GM19324 (cell line): ENCODE data around the gene NAALADL2.
"Not testable (repeated sequence)": the region's sequence is repeated elsewhere in the genome, so short reads cannot be mapped to it uniquely, and the experiment has no call there.

Experiments used
- ATAC-seq: cut with Tn5 transposase; IDR thresholded peaks from one replicate; pipeline ENCODE4 v1.9.1; 2021; ENCODE audit warnings: mild to moderate bottlenecking, moderate library complexity; ENCODE audit not compliant: unreplicated experiment, low FRiP score

NAALADL2 gene

DNA sequence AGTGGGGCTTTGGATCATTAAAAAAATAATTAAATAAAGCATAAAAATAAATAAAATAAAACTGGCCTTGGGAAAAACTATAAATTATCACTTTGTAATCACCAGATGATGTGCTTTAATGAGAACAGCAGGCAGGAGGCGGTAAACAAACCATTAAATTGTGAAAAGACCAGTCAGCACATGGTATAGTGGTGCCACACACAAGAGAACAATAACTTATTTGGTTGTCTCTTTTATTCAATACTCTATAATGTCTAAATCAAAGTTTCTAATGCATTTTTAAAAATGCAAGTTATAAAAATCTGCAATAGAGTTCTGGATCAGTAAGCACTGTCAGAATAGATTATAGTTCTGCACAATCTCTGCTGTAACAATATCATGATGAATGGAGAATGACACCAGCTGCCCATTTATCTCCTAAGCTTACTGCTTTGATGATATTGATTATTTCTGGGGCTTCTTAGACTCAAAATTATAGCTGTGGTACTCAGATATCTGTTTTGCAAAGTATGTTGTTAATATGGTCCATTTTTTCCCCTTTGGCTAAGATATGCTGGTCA, 259.3 kb downstream of the NAALADL2 start:
- ATAC-seq = no peak

DNA sequence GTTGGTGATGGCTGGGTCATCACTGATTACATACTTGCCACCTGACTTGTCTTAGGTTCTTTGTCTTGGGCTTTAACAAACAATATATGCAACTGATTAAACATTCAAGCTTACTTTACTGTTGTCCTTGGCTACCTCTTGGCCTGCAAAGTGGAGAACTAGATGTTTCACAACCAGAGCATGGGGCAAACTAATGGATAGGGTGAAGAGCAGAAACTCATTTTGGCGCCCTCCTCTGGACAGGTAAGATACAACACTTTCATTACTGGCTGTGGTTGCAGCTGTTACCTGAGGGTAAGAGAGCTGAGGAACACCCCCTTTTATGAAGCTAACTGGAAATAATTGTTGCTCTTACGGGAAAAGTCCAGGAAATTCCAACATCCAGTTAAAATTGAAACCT, 262.1 kb downstream of the NAALADL2 start:
- no peak for ATAC-seq

DNA sequence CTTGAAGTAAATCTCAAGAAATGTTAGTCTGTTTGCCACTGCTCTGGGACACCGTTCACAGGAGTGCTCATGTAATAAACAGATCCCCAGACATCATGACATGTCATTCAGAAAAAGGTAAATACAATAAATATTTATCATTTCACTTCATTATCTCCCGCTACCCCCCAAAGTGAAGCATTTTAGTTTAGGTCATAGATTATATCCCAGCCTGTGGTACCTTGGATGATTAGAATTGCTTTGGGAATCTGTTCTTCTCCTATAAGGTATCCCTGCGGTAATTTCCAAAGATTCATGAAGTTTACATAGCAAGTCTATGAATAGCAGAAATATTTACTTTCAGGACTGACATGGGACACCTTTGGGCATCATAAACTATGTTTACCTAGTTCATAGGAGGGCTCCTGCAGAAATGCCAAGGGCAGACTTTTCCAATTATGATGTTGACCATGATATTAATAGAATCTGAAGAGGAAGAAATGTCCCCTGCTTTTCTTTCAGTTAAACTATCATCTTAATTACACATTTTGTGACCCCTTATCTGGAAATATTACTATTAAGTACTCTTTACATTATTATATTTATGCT, 268.0 kb downstream of the NAALADL2 start:
- ATAC-seq = no peak

DNA sequence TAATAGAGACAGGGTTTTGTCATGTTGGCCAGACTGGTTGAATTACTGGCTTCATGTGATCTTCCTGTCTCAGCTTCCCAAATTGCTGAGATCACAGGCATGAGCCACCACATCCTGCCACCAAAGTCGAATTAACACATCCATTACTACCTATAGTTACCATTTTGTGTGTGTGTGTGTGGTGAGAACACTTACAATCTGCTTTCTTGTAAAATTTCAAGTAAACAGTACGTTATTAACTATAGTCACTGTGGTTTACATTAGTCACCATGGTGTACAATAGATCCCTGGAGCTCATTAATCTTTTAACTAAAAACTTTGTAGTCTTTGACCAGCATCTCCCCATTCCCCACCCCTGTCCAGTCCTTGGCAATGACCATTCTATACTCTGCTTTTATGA, 270.0 kb downstream of the NAALADL2 start:
- ATAC-seq = no peak

DNA sequence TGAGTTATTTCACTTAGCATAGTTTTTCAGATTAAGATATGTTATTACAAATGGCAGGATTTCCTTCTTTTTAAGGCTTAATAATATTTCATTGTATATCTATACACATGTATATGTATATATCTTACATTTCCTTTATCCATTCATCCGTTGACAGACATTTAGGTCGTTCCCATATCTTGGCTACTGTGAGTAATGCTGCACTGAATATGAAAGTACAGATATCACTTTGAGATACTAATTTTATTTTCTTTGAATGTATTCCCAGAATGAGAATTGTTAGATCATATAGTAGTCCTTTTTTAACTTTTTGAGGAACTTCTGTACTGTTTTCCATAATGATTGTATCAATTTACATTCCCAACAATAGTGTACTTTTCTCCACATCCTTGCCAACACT, 270.4 kb downstream of the NAALADL2 start:
- ATAC-seq = no peak

DNA sequence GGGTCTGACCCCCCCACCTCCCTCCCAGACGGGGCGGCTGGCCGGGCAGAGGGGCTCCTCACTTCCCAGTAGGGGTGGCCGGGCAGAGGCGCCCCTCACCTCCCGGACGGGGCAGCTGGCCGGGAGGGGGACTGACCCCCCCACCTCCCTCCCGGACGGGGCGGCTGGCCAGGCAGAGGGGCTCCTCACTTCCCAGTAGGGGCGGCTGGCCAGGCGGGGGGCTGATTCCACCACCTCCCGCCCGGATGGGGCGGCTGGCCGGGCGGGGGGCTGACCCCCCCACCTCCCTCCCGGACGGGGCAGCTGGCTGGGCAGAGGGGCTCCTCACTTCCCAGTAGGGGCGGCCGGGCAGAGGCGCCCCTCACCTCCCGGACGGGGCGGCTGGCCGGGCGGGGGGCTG, 272.7 kb downstream of the NAALADL2 start:
- not testable (repeated sequence) for ATAC-seq

DNA sequence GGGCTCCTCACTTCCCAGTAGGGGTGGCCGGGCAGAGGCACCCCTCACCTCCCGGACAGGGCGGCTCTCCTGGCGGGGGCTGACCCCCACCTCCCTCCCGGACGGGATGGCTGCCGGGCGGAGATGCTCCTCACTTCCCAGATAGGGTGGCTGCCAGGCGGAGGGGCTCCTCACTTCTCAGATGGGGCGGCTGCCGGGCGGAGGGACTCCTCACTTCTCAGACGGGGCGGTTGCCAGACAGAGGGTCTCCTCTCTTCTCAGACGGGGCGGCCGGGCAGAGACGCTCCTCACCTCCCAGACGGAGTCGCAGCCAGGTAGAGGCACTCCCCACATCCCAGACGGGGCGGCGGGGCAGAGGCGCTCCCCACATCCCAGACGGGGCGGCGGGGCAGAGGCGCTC, 273.6 kb downstream of the NAALADL2 start:
- not testable (repeated sequence) for ATAC-seq

DNA sequence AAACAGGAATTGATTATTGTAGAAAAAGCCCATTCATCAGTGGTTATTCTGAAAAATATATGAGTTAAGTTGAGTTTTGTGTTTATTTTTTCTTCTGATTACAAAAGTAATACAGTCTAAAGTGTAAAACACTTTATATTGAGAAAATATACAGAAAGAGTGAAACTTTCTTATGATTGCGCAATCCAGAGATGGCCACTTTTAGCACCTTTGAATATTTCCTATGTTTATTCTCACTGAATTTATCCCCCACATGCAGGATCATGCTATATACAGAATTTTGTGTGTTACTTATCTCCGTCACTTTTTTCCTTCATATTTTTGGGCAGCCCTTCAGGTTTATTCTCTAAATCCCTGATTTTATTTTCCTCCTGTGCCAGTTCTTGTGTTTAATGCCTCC, 285.2 kb downstream of the NAALADL2 start:
- ATAC-seq = no peak

DNA sequence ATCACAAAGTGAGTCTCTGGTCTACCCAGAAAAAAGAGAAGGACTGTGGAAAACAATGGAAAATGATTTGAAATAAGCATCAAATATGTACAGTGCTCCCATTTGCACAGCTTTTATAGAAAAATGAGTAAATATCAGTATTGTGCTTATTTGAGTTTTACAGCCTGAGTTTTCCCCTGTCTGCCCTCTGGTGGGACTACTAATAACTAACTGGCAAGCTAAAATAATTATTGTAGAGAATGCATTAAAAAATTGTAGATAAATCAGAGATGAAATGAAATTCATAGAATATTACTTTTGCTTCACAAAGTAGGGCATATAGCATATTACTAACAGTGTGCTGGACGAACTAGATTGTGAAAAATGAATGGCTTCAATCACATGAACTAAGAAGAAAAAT, 287.1 kb downstream of the NAALADL2 start:
- ATAC-seq = no peak

DNA sequence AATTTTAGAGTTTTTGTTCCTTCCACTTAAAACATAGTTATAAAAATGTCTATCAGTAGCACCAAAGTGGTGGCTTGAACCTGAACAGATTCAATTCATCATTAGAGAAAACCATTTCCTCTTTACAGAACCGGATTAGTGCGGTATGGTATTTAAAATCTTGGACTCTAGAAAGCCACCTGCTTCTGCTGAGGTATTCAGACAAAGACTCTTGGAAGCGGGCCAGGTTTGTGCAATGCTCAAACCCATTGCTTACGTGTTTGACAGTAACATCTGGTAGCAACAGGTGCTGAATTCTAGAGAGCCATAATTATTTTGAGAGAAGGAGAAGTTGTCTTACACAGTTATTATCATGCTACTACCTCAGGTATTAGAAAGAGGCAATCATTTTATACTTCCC, 290.5 kb downstream of the NAALADL2 start:
- ATAC-seq = peak; percentile 64

DNA sequence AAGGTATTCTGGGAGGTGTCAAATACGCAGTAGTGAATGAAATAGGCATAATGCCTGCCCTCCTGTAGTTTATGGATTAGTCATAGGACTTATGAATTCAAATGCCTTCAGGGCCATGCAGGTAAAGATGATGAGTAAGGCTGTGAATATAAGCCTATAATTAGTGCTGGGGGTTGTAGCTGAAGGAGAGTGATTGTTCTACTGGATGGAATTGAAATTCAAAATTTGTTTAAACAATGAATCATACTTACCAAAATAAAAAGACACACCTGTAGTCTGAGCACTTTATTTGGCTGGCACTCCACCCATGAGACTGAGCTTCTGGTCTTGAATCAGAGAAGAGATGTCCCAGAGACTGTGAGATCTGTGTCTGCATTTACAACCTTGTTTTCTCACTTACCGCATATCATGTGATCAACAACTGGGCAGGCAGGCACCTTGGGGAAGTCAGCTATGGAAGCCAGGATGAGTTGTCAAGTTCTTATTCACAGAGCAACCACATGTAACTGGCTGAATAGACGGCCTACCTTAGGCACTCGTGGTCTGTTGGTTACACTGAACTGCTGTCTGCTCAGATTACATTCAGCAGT, 291.8 kb downstream of the NAALADL2 start:
- ATAC-seq = no peak

DNA sequence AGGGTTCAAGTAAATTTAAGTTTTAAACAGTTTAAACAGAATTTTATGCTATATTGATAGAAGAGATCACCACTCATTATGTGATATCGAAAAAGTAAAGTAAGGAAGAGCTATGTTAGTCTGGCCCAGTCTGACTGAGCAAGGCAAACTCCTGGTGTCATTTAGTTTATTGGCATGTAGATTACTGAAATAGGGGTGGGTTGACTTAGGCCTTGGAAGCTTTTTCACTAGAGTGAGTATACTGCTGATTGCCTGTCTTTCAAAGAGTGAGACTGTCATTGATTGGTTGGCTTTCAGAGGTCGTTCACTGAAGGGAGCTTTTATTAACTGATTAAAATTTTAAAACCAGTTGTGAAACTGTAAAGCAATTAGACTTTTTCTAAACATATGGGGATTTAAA, 294.5 kb downstream of the NAALADL2 start:
- no peak for ATAC-seq

DNA sequence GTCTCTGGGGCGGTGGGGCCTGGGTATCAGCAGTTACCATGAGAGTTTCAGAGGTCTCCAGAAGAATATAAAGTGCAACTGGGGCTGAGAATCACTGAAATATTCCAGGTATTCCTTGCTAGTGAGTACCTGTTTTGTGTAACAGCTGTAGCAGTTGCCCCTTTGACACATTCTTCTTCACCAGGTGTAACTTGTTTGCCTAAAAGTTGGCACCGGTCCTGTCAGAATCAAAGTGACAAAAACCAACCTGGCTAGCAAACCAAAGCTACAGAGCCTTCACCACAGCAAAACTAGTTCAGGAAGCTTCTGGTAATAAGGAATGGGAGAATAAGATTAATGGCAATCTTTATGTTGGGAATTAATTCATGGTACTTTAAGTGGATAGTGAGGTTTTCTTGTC, 296.0 kb downstream of the NAALADL2 start:
- no peak for ATAC-seq

DNA sequence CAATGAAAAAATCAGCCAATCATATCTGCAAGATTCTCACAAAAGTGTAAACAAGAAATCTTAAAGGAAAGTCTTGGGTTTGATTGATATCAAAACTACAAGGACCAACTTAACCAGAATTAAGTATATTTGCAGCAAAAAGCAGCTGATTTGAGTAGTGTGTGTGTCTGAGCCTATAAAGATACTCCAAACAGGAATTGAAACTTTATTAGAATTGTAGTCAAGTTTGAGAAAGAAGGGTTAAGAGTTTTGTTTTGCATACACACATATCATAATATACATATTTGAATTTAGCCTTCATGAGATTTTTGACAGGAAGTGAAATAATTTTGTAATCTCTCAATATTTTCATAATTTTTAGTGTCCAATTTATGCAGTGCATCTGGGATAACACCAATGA, 300.1 kb downstream of the NAALADL2 start:
- ATAC-seq = no peak

DNA sequence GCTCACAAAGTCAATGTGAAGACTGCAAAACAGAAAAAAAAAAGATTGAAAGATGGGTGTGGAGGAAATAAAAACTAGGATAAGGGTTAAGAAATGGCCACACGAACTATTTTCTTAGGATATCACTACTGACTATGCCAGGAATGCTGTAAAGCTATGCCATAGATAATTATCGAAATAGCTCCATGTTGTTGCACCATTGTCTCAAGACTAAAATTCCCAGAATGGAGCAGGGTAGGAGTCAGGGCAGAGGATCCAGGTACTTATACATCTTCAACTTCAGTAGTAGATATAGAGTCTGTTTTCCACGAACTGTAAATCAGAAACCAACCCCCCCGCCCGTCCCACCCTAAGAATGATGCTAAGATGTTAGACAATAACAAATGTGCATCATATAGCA, 302.2 kb downstream of the NAALADL2 start:
- no peak for ATAC-seq

DNA sequence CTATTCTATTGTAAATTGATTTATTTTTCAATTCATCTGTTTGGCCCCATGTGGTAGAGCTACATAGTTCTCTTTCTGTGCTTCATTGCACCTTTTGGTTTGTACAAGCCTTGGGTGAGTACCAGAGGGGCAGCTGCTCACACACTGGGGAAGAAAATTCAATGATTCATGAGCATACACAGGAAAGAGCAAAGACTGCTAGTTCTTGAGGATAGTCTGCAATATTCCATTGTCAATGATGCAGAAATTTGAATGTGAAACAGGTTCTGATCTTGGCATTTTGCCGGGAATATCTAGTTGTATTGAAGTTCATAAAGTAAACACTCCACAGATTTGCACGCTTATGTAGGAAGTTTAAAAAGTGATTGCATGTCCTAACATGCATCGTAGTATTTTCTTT, 304.6 kb downstream of the NAALADL2 start:
- no peak for ATAC-seq

DNA sequence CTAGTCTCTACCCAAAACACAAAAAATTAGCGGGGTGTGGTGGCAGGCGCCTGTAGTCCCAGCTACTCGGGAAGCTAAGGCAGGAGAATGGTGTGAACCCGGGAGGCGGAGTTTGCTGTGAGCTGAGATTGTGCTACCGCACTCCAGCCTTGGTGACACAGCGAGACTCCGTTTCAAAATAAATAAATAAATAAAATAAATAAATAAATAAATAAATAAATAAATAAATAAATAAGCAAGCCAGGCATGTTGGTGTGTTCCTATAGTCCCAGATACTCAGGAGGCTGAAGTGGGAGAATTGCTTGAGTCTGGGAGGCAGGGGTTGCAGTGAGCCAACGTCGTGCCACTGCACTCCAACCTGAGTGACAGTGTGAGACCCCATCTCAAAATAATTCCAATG, 314.0 kb downstream of the NAALADL2 start:
- ATAC-seq = not testable (repeated sequence)

DNA sequence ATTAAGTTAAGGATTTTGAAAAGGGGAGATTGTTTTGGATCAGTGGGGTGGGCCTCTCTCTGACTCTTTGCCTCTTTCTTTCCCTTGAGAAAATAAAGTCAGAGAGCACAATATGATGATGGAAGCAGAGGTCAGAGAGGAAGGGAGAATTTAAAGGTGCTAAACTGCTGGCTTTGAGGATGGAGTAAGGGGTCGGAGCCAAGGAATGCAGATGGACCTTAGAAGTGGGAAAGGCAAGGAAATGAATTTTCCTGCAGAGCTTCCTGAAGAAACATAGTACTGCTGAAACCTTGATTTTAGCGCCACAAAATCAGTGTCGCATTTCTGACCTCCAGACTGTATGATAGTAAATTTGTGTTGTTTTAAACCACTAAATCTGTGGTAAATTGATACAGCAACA, 317.4 kb downstream of the NAALADL2 start:
- ATAC-seq = no peak

DNA sequence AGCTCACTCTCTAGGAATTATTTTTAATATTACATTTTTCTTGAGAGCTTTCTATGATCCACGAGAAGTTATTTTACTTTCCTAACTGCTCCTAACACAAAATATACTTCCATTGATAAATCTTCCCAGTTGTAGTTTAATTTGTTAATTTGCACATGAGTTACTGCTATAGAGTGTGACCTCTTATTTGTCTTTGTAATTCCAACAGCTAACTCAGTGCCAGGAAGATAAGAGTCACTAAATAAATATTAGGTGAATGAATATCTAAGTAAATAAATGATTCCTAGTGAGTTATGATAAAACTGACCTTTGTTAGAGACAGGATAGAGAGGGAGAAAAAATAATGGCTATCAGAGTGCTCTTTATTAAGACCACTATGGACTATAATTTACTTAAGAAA, 319.9 kb downstream of the NAALADL2 start:
- ATAC-seq = no peak

DNA sequence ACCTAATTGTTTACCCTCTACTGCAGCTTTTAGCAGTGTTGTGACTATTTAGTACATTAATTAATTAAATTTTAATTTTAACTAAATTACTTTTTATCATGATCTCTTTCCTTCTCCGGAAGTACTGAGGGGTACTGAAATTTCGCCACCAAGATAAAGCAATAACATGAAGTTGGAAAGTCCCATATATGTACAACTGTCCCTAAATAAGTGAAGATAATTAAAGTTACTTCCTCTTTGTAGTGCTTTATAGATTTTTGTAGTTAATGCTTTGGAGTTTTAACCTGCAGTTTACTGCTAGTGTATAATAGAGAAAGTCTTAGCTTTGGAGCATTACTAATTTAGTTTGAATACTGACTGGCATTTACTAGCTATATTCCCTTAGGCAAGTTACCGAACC, 325.3 kb downstream of the NAALADL2 start:
- ATAC-seq = no peak

DNA sequence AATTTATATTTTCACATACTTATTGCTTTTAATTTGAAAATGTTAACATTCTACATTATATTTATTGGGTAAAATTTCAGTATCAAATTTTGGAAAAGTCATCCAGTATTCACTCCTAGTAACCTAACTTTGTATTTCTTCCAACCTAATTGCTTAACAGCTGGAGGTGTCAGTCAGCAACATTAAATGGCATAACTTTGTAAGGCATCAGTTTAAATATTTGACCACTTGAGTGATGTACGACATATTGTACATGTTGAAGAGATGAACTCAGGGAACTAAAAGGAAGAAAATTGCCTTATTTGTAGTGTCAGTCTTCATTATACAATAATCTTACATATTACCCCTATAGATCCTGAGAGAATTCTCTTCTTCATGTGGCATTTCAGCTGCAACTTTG, 326.8 kb downstream of the NAALADL2 start:
- ATAC-seq = no peak

DNA sequence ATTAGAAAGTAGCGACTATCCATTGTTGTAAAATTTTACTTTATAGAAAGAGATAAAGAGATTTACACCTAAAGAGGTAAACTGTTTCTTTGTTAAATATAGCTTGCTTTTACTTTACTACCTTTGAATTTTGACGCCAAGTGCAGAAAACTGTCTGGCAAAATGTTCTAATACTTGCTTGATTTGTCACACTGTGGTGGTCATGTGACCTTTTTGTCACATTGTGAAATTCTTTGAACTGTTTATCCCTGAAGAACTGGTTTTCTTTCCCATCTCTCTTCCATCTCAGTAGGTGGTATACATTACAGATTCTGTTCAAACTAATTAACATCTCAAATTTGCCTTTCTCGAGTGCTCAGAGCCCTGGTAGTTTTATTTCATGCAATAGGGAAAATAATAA, 327.4 kb downstream of the NAALADL2 start:
- no peak for ATAC-seq
